Measurements from ENCODE around the gene ZSWIM4.
"Not testable (repeated sequence)": the region's sequence is repeated elsewhere in the genome, so short reads cannot be mapped to it uniquely, and the experiment has no call there.

Gene ZSWIM4

GRCh38 chr19:13851734-13852114, 56.5 kb downstream of the ZSWIM4 start:
- DNase-seq, result not testable (repeated sequence)

- DNase-seq, result not testable (repeated sequence)
Measured at GRCh38 chr19:13852171-13852707, 57.0 kb downstream of the ZSWIM4 start.

GRCh38 chr19:13856497-13856896, 61.3 kb downstream of the ZSWIM4 start:
- DNase-seq, result no peak

- DNase-seq, result no peak
Measured at GRCh38 chr19:13859361-13859880, 64.2 kb downstream of the ZSWIM4 start.

GRCh38 chr19:13860679-13861391, 65.6 kb downstream of the ZSWIM4 start:
- no peak for DNase-seq

GRCh38 chr19:13861392-13861713, 66.1 kb downstream of the ZSWIM4 start:
- no peak for DNase-seq

GRCh38 chr19:13861714-13862531, 66.7 kb downstream of the ZSWIM4 start:
- DNase-seq, result peak; percentile 82

- no peak for DNase-seq
Measured at GRCh38 chr19:13864046-13864666, 68.9 kb downstream of the ZSWIM4 start.

- no peak for DNase-seq
Measured at GRCh38 chr19:13864667-13865570, 69.7 kb downstream of the ZSWIM4 start.

GRCh38 chr19:13865571-13866462, 70.6 kb downstream of the ZSWIM4 start:
- no peak for DNase-seq

- no peak for DNase-seq
Measured at GRCh38 chr19:13866463-13867046, 71.3 kb downstream of the ZSWIM4 start.

- DNase-seq, result no peak
Measured at GRCh38 chr19:13868663-13869062, 73.4 kb downstream of the ZSWIM4 start.

- DNase-seq, result no peak
Measured at GRCh38 chr19:13869281-13869680, 74.0 kb downstream of the ZSWIM4 start.

GRCh38 chr19:13870873-13871272, 75.6 kb downstream of the ZSWIM4 start:
- DNase-seq, result no peak

- DNase-seq, result no peak
Measured at GRCh38 chr19:13872339-13872694, 77.1 kb downstream of the ZSWIM4 start.

- DNase-seq, result no peak
Measured at GRCh38 chr19:13872695-13873389, 77.6 kb downstream of the ZSWIM4 start.

GRCh38 chr19:13873834-13874515, 78.7 kb downstream of the ZSWIM4 start:
- no peak for DNase-seq

- no peak for DNase-seq
Measured at GRCh38 chr19:13875824-13876223, 80.6 kb downstream of the ZSWIM4 start.

- DNase-seq, result no peak
Measured at GRCh38 chr19:13876834-13877233, 81.6 kb downstream of the ZSWIM4 start, which contains the start of gene NANOS3. Gene NANOS3 (plus strand): TSS chr19:13877134. CDS start chr19:13877249, 115 bp downstream.

GRCh38 chr19:13877303-13877702, 82.1 kb downstream of the ZSWIM4 start:
- DNase-seq, result no peak
